ENCODE measurements around the gene SS18L1.
"Not testable (repeated sequence)": the region's sequence is repeated elsewhere in the genome, so short reads cannot be mapped to it uniquely, and the experiment has no call there.

The SS18L1 gene

DNA sequence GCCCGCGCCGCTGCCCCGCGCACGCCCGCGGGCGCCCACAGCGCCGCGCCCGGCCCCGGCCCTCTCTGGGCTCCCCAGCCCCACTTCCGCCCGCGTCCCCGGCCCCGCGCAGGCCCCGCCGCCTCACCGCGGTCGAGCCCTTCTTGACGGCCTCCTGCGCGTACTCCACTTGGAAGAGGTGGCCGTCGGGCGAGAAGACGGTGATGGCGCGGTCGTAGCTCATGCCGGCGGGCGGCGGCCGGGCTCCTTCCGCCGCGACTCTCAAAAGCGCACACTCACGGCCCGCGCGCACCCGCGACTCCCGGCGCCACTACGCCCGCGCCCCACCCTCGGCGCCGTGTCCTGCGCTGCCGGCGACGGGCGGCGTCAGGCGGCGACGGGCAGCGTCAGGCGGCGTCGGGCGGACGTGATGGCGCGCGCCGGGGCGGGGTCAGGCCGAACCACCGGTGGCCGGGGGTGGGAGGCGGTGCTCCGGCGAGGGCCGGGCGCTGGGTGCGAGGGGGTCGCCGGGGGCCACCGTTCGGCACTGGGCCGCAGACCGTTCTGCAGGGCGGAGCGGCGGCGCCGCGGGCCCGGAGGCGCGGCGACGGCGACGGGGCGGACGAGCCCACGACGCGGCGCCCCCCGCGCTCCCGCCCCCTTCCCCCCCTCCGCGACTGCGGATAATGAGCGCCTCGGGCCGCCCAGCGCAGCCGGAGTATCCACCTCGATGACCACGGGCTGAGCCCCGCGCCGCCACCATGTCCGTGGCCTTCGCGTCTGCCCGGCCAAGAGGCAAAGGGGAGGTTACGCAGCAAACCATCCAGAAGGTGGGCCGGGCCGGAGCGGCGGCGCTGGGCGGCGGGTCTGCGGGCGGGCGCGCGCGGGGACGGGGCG, at the start of gene SS18L1, which contains the start of gene PSMA7:
Gene SS18L1 (plus strand): TSS at position 689 of the 876 bp plus-strand sequence. CDS start 52 bp downstream, at position 741.
Gene PSMA7 (minus strand): TSS at position 314 of the 876 bp plus-strand sequence. CDS start 91 bp downstream, at position 223.
- DNase-seq (ENCODE audit: low read depth): peak; percentile 93

DNA sequence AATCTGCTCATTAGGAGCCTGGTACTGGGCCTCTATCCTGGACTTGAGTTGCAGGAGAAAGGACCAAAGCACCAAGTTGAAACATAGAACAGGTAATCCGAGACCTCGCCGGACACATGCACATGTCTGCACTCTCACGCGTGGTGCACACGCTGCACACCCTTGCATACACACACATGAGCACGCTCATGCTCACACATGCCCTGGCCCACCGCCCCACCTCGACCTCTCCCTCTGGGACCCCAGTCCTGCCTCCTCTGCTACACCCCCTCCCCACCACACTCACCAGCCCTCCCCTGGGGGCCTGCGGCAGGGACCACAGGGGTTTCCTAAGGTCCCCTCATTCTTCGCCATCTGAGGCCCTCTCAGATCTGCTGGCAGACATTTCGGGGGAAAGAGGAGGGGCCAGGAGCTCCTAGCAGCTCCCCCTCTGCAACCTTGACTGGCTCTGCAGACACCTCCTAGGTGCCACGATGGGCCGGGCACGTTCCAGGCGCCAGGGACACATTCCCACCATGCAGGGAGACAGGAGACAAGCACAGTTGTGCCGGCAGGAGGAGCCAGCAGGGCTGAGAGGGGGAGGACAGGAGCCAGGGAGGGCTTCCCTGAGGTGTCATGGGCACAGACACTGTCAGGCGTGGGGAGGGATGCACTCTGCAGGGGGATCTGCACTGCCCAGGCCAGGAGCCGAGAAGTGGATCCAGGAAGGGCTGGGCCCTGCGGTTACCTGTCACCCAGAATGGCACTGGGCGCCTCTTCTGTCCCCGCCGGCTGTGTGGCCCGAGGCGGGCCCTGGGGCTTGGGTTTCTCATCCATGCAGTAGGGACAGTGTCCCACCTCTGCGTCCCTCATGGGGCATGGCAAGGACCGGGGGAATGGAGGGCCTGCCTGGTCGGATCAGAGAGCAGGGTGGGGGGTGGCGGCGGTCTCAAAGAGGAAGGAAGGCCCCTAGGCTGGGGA, 46.9 kb upstream of the SS18L1 start:
- DNase-seq (ENCODE audit: low read depth): no peak

GRCh38 chr20:62097881-62098407, 45.6 kb upstream of the SS18L1 start:
- no peak for DNase-seq (ENCODE audit: low read depth)

DNA sequence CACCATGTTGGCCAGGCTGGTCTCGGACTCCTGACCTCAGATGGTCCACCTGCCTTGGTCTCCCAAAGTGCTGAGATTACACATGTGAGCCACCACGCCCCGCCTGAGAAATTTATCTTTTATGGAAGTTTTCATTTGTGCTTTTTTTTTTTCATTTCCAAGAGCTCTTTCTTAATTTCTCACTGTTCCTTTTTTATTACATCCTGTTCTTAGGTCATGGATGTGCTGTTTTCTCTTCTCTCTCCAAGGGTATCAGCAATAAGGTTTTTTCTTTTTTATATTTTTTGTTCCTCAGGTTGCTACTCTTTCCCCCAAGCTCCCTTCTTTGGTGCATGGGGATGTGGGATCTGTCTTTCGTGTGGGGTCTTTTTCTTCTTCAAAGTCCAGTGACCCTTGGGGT, 42.5 kb upstream of the SS18L1 start:
- no peak for DNase-seq (ENCODE audit: low read depth)

DNA sequence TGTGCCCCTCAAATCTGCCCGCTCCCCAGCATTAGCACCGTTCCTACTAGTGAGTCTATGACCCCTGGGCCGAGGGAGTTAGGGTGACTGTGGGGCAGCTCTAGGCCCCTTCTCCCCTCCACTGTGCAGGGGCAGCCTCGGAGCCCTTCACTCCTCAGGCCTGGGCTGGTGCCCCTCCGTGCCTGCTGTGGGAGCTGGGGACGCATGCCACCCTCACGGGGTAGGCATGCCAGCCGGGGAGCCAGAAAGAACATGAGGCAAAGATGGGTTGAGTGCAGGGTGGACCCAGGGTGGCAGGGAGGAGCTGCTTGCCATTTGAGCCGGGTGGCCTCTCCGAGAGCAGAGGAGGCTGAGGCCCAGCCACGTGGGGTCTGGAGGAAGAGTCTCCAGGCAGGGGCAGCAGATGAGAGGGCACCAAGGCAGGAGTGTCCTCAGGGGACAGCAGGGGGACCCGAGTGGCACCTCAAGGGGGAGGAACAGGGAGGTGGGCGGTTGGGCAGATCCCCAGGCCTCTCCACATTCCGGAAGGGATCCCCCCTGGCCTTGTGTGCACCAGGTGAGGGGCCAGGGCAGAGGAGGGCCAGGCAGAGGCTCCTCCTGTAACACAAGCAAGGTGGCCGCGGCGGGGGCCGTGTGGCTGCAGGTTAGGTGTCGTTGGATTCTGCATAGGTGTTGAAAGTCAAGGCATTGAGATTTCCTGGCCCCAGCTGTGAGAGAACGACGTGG, 39.9 kb upstream of the SS18L1 start:
- DNase-seq (ENCODE audit: low read depth): no peak

- no peak for DNase-seq (ENCODE audit: low read depth)
Observed at GRCh38 chr20:62104234-62104789, 39.3 kb upstream of the SS18L1 start.

- DNase-seq (ENCODE audit: low read depth): no peak
Observed at GRCh38 chr20:62104791-62105345, 38.7 kb upstream of the SS18L1 start.

DNA sequence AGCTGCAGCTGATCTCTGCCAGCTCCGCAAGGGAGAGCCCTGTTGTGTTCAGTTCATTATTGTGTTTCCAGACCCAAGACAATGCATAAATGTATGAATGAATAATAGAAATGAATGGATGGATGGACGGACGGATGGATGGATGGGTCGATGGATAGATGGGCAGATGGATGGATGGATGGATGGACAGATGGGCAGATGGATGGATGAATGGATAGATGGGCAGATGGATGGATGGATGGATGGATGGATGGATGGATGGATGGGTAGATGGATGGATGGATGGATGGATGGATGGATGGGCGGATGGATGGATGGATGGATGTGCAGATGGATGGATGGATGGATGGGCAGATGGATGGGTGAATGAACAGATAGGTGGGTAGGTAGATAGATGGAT, 38.0 kb upstream of the SS18L1 start:
- DNase-seq (ENCODE audit: low read depth): no peak

DNA sequence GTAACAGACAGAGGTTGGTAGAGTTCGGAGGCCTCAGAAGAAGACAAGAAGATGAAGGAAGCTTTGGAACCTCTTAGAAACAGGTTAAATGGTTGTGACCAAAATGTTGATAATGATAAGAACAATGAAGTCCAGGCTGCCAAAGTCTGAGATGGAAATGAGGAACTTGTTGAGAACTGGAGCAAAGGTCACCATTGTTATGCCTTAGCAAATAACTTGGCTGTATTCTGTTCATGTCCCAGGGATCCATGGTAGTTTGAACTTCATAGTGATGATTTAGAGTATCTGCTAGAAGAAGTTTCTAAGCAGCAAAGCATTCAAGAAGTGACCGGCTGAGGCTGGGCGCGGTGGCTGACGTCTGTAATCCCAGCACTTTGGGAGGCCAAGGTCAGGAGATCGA, 32.4 kb upstream of the SS18L1 start:
- no peak for DNase-seq (ENCODE audit: low read depth)

DNA sequence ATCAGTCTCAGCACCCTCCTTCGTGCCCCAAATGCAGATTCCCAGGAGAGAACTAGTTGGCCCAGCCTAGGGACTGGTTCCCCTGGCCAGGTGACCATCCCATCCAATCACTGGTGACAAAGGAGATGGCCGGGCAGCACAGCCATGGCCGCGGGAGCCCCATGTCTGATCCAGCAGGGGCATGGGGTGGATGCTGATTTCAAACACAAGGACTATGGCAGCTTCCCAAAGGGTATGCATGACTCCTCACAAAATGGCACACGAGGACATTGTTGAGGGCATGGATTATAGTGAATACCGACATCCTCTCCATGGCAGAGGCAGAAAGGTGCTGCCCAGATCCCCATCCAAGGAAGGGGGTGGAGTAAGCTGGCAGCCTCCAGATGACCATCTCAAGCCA, 31.2 kb upstream of the SS18L1 start:
- DNase-seq (ENCODE audit: low read depth): no peak

- DNase-seq (ENCODE audit: low read depth): no peak
Observed at GRCh38 chr20:62114894-62115293, 28.7 kb upstream of the SS18L1 start.

DNA sequence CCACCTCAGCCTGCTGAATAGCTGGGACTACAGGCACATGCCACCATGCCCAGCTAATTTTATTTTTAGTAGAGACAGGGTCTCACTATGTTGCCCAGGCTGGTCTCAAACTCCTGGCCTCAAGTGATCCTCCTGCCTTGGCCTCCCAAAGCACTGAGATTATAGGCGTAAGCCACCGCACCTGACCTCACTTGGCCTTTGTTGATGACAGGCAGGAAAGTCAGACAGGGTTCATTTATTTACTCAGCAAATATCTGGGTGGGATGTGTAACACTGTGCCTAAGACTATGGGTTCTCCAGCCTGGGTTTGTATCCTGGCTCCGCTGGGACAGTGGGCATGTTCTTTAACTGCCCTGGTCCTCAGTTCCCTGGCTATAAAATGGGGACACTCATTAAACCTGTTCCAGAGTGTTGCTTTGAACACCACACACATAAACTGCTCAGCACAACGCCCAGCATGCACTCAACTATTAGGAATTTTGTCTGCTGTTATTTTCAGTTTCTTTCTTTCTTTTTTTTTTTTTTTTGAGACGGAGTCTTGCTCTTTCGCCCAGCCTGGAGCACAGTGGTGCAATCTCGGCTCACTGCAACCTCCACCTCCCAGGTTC, 27.7 kb upstream of the SS18L1 start:
- not testable (repeated sequence) for DNase-seq (ENCODE audit: low read depth)

DNA sequence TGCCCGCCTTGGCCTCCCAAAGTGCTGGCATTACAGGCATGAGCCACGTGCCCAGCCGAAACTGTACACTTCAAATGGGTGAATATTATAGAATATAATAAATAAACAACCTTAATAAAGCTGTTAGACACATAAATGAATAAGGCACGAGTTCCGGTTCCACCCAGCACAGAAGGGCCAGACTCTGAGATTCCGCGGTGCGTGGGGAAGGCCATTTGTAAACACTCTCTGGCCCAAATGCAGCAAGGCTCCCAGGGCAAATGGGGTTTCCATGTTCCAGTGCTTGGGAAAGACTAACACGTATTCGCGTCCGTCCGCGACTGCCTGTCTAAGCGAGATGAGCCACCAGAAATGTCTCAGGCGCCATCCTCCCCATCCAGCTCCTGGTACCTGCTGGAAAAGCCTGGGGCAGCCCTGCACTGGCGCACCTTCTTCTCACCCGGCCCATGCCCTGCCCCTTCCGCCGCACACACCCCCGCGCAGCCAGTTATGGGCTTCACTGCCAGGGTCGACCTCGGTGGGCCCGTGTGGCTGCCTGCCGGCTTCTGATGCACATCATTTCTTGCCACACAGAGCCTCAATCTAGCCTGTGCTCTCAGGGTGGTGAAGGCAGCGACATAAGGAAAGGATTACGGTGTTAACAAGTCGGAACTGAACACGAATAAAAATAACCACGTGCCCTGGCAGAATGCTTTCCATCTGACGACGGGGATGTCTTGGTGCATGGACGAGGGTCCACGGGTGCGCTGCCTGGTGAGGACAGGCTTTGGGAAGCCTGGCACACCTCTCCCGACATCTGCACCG, 26.8 kb upstream of the SS18L1 start:
- DNase-seq (ENCODE audit: low read depth): no peak

- DNase-seq (ENCODE audit: low read depth): no peak
Observed at GRCh38 chr20:62117362-62117646, 26.3 kb upstream of the SS18L1 start.

DNA sequence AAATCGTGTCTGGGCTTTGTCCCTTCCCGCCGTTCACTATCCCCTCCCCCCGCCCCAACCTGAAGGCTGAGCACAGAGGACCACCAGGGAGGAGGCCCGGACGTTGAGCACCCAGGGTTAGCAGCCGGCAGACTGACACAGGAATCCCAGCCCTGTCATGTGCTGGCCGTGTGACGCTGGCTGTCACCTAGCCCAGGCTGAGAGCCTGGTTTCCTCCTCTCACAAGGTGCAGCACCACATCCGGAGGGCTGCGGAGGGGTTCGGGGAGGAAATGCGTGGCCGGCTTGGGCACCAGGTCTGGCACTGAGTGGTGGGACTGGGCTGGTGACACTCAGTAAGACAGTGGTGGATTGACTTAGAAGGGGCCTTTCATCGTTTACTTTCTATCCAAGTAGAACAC, 25.9 kb upstream of the SS18L1 start:
- no peak for DNase-seq (ENCODE audit: low read depth)

GRCh38 chr20:62118113-62119043, 25.2 kb upstream of the SS18L1 start:
- no peak for DNase-seq (ENCODE audit: low read depth)

- DNase-seq (ENCODE audit: low read depth): no peak
Observed at GRCh38 chr20:62119115-62119514, 24.5 kb upstream of the SS18L1 start.

DNA sequence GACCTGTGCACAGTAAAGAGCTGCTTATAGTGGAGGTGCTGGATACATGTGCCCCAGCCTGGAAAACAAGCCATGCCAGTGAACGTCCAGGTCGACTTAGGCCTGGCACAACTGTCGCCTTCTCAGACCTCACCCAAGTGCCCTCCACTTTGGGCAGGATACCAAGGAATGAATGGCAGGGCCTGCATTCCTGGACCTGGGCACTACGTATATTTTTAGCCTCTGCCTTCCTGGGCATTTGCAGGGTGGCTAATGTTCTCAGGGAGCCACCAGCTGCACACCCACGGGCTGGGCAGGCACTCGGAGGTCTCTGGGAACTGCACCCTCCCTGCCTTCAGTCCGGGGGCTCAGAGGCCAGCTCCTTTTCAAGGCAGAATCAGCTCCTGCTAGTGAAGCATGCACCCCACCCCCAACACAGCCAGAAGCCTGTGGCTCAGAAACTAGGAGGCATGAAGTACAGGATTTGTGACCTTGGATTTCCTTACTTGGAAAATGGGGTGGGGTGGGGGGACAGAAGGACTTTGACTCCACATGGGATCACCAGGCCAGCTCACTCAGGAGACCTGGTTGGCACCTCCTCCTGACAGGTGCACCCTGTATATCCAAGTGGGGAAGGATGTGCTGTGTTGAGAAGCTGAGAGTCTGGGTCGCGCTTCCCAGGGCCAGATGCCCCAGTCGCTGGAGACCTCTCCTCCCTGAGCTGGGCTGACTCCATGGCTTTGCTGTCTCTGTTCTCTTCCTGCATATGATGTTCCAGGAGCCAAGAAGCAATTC, 23.8 kb upstream of the SS18L1 start:
- no peak for DNase-seq (ENCODE audit: low read depth)
